Activated T-cell treated with anti-CD3 and anti-CD28 coated beads, Interleukin-2, amount 50 U/mL, for 1 hour (primary cell): ENCODE data around the gene ABCC3.

Experiments used
- DNase-seq: peaks from one replicate; pipeline ENCODE4 v3.0.0-alpha.2; 2020

ABCC3 gene

DNA sequence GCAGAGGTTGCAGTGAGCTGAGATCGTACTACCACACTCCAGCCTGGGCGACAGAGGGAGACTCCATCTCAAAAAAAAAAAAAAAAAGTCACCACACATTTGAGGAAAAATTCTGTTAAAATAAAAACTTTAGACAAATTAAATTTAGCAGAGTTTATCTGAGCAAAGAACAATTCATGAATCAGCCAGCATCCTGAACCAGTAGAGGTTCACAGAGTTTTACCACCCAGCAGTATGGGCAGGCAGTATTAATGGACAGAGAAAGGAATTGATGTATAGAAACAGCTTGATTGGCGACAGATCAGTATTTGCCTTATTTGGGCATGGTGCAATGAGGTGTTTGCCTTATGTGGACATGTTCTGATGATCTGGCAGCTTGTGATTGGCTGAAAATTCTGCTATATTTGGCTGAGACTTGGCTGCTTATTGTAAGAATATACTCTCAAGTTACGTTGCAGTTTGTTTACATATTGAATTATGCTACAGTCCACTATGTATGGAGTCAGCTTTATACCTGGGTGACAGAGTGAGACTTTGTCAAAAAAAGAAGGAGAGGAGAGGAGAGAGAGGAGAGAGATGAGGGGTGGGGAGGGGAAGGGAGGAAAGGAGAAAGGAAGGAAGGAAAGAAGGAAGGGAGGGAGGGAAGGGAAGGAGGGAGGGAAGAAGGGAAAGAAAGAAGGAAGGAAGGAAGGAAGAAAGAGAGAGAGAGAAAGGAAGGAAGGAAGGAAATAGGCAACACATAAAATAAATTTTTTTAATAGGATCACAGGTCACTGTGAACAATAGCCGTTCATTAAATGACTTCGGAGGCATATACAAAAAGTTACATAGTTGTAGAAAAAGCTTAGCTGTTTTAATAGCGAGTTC lies 14.6 kb downstream of the ABCC3 start:
- no peak for DNase-seq

DNA sequence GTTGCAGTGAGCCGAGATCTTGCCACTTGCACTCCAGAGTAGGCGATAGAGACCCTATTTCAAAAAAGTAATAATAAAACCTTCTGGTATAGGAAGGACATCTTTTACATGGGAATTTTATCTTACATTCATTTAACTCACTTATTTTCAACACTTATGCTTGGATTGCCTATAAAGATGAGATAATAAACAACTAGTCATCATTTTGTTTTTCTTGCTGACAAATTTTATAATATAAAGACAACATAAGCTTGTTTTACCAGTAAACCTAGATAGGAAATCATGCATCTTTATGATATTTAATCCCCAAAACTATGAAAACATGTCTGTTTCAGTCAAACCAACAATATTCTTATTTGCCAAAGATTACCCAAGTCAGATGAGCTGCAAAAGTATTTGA lies 17.0 kb downstream of the ABCC3 start:
- DNase-seq: no peak

DNA sequence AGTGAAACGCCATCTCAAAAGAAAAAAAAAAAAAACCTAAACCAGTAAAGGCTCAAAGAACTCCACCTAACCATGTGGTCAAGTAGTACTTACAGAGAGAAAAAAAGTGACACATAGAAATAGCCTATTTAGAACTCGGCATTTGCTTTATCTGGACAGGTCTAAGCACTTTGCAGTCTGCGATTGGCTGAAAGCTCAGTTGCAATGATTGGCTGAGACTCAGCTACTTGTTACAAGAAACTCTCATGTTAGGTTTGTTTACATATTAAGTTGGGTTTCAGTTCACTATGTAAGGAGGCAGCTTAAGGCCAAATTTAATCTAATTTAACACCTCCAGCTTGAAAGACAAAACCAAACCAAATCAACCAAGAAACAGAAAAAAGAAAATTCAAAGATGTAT lies 19.1 kb downstream of the ABCC3 start:
- DNase-seq: no peak

DNA sequence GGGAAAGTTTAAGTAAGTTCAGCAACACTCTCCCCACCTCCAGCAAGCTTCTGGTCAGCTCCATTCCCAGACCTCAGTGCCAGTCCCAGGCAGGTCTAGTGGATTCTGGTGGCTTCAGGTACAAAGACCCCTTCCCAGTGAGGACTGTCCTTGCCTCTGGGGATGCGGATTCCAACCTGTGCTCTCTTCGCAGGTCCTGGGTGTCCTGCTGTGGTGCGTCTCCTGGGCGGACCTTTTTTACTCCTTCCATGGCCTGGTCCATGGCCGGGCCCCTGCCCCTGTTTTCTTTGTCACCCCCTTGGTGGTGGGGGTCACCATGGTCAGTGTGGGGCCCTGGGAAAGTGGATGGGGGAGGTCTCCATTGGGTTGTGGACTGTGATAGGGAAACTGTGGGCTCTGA lies 21.8 kb downstream of the ABCC3 start:
- DNase-seq: no peak

DNA sequence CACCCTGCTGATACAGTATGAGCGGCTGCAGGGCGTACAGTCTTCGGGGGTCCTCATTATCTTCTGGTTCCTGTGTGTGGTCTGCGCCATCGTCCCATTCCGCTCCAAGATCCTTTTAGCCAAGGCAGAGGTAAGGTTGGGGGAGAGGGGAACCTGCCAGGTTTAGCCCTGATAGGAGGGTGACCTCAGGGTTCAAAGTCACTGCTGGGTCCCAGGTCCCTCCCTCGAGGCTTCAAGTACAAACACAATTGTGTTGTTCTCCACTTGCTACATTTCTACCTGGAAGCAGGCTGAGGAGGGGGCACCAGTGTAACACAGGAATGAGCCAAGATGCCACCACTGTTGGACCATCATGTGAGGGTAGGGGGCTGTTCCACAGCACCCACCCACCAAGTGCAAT lies 22.4 kb downstream of the ABCC3 start:
- DNase-seq: no peak

DNA sequence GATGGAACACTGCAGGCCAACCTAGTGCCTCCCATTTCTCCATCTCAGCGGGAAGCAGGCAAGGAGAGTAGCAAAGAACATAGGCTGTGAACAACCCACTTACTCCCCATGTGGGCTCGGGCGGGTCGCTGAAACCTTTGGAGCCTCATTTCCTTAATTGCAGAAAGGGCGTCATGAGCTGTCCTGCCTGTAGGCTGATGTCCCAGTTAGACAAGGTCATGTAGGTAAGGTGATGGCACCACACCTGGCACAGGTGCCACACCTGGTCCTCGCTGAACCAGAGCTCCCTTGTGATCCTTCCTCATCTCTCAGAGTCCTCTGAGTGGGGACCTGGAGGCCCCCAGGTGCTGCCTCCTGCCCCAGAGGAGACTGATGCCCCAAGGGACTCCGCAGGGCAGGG lies 22.9 kb downstream of the ABCC3 start:
- DNase-seq: no peak

DNA sequence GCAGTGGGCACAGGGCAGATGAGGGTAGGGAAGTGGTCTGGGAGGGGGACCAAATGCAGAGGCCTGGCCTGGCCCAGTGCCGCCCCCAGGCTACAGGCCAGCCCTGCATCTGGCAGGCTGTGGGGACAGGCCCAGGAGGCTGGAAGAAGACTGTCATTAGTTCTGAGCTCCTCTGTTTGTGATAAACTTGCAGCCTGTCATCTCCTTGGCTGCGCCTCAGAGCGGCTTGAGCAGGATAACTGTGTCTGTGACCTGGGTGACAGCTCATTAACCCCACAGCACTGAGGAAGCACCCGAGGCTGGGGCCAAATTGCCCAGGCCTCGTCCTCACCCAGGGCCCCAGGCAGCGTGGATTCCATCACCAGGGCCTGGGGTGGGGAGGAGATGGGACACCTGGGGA lies 23.9 kb downstream of the ABCC3 start:
- no peak for DNase-seq

DNA sequence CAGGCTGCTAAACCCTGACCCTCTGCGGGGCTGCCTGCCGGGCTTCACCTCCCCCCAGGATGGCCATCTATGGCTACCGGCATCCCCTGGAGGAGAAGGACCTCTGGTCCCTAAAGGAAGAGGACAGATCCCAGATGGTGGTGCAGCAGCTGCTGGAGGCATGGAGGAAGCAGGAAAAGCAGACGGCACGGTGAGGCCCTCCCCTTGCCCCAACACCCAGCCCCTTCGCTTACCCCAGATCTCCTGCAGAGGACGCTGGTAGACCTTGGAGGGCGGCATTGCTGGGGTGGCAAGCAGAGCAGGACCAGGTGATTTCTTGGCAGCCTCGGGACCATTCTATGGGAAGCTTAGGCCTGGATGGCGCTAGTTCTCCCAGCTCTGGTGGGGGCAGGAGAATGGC lies 24.5 kb downstream of the ABCC3 start:
- no peak for DNase-seq

DNA sequence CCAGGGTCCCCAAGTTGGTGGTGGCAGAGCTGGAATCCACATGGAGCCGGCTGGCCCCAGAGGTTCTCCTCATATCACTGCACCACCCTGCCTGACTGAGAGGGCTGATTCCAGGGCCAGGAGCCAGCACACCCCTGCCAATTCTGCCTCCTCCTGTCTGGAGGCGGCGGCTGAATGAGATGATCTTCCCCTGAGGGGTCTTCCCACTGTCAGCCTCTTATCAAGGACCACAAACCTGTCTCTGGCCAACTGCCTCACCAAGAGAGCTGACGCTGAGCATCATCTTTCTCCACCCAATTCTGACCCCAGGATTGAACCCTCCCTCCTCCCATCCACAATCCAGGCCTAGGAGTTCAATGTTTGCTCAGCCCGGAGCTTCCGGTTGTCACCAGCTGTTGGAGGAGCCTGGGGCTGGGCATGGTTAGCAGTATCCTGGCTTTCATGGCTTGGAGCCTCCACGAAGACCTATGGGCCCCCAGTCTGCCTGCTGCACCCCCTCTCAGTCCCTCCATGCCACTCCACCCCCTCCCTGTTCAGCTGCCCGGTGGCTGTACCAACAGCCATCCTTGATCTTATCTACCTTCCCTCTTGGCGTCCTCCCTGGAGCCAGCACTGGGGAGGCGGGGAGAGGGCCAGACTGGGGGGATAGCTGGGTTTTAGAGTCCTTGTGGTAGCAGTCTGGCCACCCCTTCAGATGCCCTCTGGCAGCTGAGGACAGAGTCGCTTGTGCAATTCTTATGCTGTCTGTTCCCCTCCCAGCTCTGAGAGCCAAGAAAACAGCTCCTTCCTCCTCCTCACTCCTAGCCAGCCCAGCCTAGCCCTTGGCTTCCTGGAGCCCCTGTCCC lies 25.6 kb downstream of the ABCC3 start:
- DNase-seq: no peak

DNA sequence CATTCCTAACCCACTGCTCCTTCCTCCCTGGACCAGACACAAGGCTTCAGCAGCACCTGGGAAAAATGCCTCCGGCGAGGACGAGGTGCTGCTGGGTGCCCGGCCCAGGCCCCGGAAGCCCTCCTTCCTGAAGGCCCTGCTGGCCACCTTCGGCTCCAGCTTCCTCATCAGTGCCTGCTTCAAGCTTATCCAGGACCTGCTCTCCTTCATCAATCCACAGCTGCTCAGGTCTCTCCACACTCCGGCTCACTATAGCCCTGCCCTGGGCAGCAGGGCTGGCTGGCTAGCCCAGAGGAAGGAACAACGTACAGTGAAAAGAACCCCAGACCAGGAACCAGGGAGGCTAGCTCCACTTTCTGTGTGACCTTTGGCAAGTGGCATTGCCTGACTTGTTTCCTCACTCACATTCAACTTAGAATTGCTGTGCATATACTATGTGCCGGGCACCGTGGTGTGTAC lies 26.2 kb downstream of the ABCC3 start:
- DNase-seq: no peak

DNA sequence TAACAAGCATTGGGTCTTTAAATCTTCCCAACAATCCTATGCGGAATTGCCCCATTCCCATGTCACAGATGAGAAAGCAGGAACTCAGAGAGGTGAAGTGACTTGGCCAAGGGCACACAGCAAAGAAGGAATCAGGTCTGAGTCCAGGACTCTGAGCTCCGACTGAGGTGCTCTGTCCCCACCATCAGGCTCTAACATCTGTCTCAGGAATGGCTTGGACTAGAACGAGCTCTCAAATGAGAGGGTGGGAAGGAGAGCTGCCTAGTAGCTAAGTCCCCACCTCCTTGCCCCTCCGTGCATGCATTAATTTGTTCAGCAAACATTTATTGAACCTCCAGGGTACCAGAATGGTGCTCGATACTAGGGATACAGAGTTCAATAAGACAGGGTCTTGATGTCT lies 26.7 kb downstream of the ABCC3 start:
- no peak for DNase-seq

DNA sequence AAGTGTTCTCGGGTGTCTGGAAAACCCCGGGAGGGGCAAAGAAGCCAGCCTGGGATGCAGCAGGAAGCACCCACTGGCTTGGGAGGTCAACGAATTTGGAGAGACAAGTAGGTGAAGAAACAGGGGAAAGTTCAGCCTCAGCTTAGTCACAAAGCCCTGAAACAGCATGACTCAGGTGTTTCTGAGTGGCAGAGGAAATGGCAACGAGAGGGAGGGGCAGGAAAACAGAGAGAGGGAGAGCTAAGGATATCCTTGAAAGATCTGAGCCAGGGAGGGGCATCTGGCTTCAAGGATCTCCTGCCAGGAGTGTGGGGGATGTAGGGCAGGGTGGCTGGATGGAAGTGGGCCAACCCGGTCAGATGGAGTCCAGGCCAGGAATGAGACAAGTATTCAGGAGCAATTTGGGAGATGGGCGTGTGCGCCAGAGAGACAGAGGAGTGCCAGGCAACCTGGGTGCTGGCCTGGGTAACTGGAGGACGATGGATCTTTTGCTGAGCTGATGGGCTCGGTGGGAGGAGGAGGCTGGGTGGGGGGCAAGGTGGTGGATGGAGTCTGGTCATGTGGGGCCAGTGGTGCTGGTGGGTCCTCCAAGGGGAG lies 27.2 kb downstream of the ABCC3 start:
- DNase-seq: no peak

DNA sequence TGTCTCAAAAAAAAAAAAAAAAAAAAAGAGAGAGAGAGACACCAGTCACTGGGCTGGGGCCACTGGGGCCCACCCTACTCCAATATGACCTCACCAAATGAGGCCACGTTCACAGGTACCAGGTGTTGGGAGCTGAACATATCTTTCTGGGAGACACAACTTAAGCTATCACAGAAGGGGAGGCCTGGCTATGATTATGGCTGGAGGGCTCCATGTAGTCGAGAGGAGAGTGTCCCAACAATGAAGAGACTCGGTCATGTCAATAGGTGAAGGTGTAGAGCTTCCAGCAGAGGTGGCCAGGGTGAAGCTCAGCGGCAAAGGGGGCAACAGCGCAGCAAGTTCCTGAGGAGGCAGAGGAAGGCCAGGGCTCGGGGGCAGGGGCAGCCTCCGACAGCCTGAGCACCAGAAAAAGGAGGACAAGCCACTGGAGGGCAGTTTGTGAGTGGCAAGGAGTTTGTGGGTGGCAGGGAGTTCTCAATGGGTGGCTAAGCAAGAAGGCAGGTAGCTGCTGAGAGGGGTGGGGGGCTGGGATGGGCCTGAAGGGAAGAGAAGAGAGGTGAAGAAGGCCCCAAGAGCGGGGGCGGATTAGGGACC lies 28.0 kb downstream of the ABCC3 start:
- no peak for DNase-seq

DNA sequence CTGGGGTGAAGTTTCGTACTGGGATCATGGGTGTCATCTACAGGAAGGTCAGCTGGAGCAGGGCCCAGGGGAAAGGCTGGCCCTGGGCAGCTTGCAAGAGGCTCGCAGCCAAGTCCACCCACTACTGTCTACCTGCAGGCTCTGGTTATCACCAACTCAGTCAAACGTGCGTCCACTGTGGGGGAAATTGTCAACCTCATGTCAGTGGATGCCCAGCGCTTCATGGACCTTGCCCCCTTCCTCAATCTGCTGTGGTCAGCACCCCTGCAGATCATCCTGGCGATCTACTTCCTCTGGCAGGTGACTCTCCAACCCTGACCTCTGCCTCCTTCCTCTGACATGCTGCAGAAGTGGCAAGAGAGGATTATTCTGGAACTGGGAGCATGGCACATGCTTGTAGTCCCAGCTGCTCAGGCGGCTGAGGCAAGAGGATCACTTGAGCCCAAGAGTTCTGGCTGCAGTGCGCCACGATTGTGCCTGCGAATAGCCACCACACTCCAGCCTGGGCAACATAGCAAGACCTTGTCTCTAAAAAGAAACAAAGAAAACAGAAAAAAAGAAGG lies 29.2 kb downstream of the ABCC3 start:
- no peak for DNase-seq

DNA sequence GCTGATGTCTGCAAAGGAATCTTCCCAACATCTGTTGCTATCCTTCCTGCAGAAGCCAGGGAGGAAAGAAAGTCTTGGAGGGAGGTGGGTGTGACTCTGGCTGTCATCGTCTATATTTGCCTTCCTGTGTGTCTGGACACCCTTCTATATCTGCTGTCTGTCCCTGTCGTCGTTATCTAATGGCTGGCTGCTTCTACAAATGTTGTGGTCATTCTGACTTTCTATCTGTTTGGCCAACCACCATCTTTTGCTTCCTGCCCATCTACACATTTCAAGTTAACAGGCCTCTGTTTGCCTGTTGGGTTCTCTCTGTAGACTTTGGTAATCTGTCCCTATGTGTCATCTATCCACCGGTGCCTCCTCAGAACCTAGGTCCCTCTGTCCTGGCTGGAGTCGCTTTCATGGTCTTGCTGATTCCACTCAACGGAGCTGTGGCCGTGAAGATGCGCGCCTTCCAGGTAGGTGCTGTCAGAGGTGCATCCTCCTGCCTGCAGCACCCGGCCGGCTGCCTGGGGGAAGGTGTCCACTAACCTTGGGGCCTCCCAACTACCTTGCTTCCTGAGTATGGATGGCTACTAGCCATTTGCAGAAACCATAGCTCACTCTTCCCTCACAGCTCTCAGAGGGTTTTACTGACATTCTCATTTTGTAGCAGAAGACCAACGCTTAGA lies 30.2 kb downstream of the ABCC3 start:
- no peak for DNase-seq

DNA sequence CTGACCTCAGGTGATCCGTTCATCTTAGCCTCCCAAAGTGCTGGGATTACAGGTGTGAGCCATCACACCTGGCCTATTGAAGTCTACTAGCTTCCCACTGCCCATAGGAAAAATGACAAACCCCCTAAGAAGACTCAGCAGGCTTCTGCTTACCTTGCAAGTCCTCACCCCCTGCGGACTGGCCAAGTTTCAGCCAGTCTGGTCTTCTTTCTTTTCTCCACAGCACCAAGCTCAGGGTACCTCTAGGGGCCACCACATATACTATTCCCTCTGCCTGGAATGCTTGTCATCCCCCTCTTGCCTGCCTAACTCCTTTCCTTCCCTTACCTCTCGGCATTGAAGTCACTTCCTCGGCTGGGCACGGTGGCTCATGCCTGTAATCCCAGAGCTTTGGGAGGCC lies 31.2 kb downstream of the ABCC3 start:
- DNase-seq: no peak

DNA sequence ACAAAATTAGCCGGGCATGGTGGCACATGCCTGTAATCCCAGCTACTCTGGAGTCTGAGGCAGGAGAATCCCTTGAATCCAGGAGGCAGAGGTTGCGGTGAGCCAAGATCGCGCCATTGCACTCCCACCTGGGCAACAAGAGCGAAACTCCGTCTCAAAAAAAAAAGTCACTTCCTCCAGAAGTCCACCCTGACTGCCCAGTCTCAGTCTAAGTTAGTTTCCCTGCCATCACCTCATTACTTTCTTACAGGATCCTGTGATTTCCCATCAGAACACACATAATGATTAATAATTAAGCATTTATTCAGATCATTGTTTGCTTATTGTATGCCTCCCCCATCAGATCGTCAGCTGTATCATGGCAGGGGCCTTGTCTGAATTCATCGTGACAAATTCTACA lies 31.6 kb downstream of the ABCC3 start:
- no peak for DNase-seq

DNA sequence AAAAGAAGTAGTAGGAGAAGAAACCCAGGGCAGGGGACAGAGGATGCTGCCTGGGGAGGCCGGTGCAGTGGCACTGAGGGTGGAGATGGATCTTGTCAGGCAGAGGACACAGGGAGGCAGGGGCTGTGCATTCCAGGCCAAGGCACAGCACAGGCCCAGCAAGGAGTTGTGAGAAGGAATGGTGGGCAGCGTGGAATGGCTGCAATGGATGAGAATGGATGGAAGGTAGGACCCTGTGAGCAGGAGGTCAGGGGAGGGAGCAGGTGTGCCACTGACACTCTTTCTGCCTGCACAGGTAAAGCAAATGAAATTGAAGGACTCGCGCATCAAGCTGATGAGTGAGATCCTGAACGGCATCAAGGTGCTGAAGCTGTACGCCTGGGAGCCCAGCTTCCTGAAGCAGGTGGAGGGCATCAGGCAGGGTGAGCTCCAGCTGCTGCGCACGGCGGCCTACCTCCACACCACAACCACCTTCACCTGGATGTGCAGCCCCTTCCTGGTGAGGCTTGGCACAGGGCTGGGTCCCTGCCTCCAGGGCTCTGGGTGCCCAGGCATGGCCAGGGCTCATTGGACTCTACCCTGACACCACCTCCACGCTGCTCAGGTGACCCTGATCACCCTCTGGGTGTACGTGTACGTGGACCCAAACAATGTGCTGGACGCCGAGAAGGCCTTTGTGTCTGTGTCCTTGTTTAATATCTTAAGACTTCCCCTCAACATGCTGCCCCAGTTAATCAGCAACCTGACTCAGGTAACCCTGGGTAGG lies 32.8 kb downstream of the ABCC3 start:
- DNase-seq: no peak

DNA sequence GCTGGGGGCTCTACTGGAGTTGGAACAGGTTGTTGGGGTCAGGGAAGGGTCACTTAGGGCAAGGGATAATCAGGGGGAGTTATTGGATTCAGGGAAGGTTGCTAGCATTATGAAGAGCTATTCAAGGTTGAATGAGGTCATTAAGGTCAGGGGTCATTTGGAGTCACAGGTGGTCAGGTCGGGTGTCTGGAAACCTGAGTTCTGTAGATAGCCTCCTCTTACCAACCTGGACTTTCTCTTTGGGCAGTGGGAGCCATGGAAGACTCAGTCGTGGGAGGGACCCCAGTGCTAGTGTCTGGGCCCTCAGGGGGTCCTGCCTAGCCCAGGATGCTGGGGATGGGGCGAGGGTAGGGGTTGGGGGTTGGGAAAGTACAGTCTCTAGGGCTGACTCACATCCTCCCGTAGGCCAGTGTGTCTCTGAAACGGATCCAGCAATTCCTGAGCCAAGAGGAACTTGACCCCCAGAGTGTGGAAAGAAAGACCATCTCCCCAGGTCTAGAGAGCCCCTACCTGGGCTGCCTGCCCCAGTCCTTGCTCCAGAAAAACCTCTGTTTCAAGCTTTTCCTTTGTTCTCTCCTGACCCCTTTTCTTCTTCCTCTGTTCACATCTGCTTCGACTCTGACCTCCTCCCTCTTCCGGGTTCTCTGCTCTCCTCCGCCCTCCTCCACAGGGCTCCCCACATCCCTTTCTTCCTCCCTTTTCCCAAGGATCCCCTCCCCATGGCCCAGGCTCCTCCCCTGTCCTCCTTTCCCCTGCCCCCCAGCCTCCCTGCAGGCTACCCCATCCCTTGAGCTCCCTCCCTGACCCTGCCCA lies 33.5 kb downstream of the ABCC3 start:
- no peak for DNase-seq

DNA sequence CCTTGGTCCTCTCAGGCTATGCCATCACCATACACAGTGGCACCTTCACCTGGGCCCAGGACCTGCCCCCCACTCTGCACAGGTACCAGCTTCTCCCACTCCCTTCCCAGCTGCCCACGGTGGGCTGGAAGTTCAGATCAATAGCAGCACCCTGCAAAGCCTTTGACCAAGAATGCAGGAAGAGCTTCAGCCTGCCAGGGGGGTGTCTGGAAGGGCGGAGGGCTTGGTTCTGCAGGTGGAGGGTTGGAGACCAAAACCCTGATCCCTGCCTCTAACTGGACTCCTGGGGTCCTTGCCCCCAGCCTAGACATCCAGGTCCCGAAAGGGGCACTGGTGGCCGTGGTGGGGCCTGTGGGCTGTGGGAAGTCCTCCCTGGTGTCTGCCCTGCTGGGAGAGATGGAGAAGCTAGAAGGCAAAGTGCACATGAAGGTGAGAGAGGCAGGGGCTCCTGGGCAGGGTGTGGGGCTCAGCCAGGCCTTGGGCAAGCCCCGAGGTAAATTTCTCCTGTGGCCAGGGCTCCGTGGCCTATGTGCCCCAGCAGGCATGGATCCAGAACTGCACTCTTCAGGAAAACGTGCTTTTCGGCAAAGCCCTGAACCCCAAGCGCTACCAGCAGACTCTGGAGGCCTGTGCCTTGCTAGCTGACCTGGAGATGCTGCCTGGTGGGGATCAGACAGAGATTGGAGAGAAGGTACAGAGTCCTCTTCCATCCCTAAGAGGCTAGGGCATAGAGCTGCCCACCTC lies 34.3 kb downstream of the ABCC3 start:
- DNase-seq: no peak
